Measurements from ENCODE around the gene POLH. TPM values are rescaled to one million over a fixed set of nuclear protein-coding genes. Genes with fewer than 3 reads are reported as not detected.

POLH gene
- total and polyA plus RNA-seq, 10 of the 15 experiments (the other 5 are each of a cell fraction or from before 2014, with no cell fraction given): 5.5 to 33.6 (median 18.6) TPM

- Histone ChIP-seq H3K27ac (ENCODE audit: control insufficient read depth, insufficient read depth) (peak overlapping the region; percentile 99), H4K20me1 (ENCODE audit: control insufficient read depth, insufficient read depth) (no peaks in the 10 kb centered on the region), H3K27me3 (replicated peaks in 1 of 2; ENCODE audit: control insufficient read depth in 2 of 2, insufficient read depth in 2 of 2, low read length in 1 of 2) (no peaks in the 10 kb centered on the region), H3K9me3 (replicated peaks; ENCODE audit: control insufficient read depth, insufficient read depth, low read length) (no peaks in the 10 kb centered on the region), H3K79me2 (ENCODE audit: control insufficient read depth, insufficient read depth, low read length) (peaks cover 22% of the 10 kb centered on the region), H3K4me3 (peak overlapping the region; percentile 80), H3K4me1 (ENCODE audit: control insufficient read depth, insufficient read depth, low read length) (peaks cover 20% of the 10 kb centered on the region), H3K9ac (ENCODE audit: control insufficient read depth, insufficient read depth, low read length) (peak overlapping the region; percentile 97), H2AFZ (ENCODE audit: control insufficient read depth, low read depth, low read length) (peak overlapping the region; percentile 92), H3K36me3 (ENCODE audit: control insufficient read depth in 2 of 2, insufficient read depth in 2 of 2, low read length in 1 of 2) (peaks cover 3 to 15% of the 10 kb centered on the region in 2 experiments), H3K4me2 (ENCODE audit: control insufficient read depth, insufficient read depth) (peak overlapping the region; percentile 99)
- ATAC-seq (peak; percentile 86), DNase-seq (ENCODE audit: low read depth, low spot score) (peak; percentile 96), FAIRE-seq (peak; percentile 100)
- intact Hi-C loops (cut with micrococcal nuclease; ENCODE audit: unreplicated experiment): no loop called here
- 1% methylated on average over 41 of the region's 41 CpGs for WGBS (ENCODE audit: insufficient coverage, insufficient replicate concordance, low lambda C conversion rate, missing lambda C conversion rate)
- ChIA-PET SMC1A (ENCODE audit: uncharacterized antibody, unreplicated experiment) (interaction anchor here (0.5 to 2.1 kb wide), 14 partner anchors 11 to 1434 kb away, joined by 3 to 7 read pairs (median 3); partner anchors contain the start of genes PPP2R5D and RSPH9), POLR2A (interaction anchor here (0.6 to 2.9 kb wide), 25 partner anchors 9 to 590 kb away, joined by 3 to 16 read pairs (median 4); partner anchors contain the start of genes DNPH1, KLC4, MRPL2 and MRPS18A), CTCF (interaction anchor here (0.7 to 2.3 kb wide), 12 partner anchors 10 to 638 kb away, joined by 3 to 16 read pairs (median 6); partner anchors contain the start of genes POLR1C, RSPH9 and YIPF3), RAD21 (ENCODE audit: unreplicated experiment) (interaction anchor here (0.7 to 1.9 kb wide), 14 partner anchors 9 to 444 kb away, joined by 3 to 9 read pairs (median 4); partner anchors contain the start of genes MRPS18A, POLH, VEGFA and XPO5)
- BruUV-seq (replicated peaks): TSS peak; percentile 83
- in situ Hi-C loops (cut with MboI): no loop called here
- TF ChIP-seq MAX (IDR thresholded peaks at IDR 0.05; ENCODE audit: low read depth, low read length) (peak; percentile 70; the same call in 1 of the 2 replicates), MLLT1 (IDR thresholded peaks at IDR 0.05) (0 out of 2 replicates have a peak, but pooled peaks have one; percentile 29), SIX5 (IDR thresholded peaks at IDR 0.05; ENCODE audit: low read depth, low read length, severe bottlenecking) (peak; percentile 61), YY1 (IDR thresholded peaks at IDR 0.05; ENCODE audit: low read depth, low read length) (peak; percentile 36; the same call in 1 of the 2 replicates), RELB (IDR thresholded peaks at IDR 0.05; ENCODE audit: low read depth) (no peak; the same call in none of the 2 replicates), NBN (IDR thresholded peaks at IDR 0.05) (peak; percentile 28), POLR2AphosphoS2 (IDR thresholded peaks at IDR 0.05; ENCODE audit: low read depth, low read length) (peak; percentile 28; the same call in 1 of the 2 replicates), MXI1 (IDR thresholded peaks at IDR 0.05; ENCODE audit: low read depth, low read length) (peak; percentile 76), EP300 (IDR thresholded peaks at IDR 0.05; ENCODE audit: borderline replicate concordance in 1 of 2, control insufficient read depth in 1 of 2, low read depth in 2 of 2, low read length in 2 of 2) (0 out of 4 replicates have a peak, but pooled peaks have one; percentile 42 to 48), EGR1 (IDR thresholded peaks at IDR 0.05; ENCODE audit: borderline replicate concordance in 1 of 2, low read depth in 2 of 2, low read length in 2 of 2) (peak in 1 of 2 experiments; percentile 21; a peak in 1 of 3 replicates), SMARCA5 (IDR thresholded peaks at IDR 0.05) (peak; percentile 82), IKZF2 (IDR thresholded peaks at IDR 0.05) (peak in 1 of 2 experiments; percentile 56; a peak in 2 of 4 replicates), CBFB (IDR thresholded peaks at IDR 0.05; ENCODE audit: low read depth) (peak; percentile 33; the same call in 1 of the 2 replicates), TAF1 (IDR thresholded peaks at IDR 0.05; ENCODE audit: borderline replicate concordance, low read depth, low read length) (peak; percentile 81), MYC (IDR thresholded peaks at IDR 0.05; ENCODE audit: insufficient read depth, insufficient read length, insufficient replicate concordance, low read length, severe bottlenecking) (peak; percentile 57), POLR2A (IDR thresholded peaks at IDR 0.05; ENCODE audit: low read depth, low read length) (peak; percentile 83), DPF2 (IDR thresholded peaks at IDR 0.05) (peak; percentile 28), NFYA (IDR thresholded peaks at IDR 0.05; ENCODE audit: borderline replicate concordance, low read depth, low read length) (no peak), BRCA1 (IDR thresholded peaks at IDR 0.05; ENCODE audit: low read depth, low read length) (no peak)
These were observed 53.7 kb downstream of the POLH start for GRCh38 chr6:43629505-43630300.
